IPS-18a (cell line): ENCODE results near the gene COP1.

Experiments used
- H3K27ac ChIP-seq: one replicate; pipeline ENCODE4 v1.5.1; 2013; ENCODE audit warnings: low read length
- H3K27me3 ChIP-seq: one replicate; pipeline ENCODE4 v1.6.1; 2013; ENCODE audit warnings: mild to moderate bottlenecking, low read length; ENCODE audit not compliant: control insufficient read depth, insufficient read depth
- H3K36me3 ChIP-seq: one replicate; pipeline ENCODE4 v1.6.1; 2013; ENCODE audit warnings: low read depth, low read length; ENCODE audit not compliant: control insufficient read depth
- H3K4me1 ChIP-seq: one replicate; pipeline ENCODE4 v1.6.1; 2013; ENCODE audit warnings: low read depth, low read length; ENCODE audit not compliant: control insufficient read depth
- H3K4me3 ChIP-seq: one replicate; pipeline ENCODE4 v1.5.1; 2013; ENCODE audit warnings: low read length
- H3K9ac ChIP-seq: one replicate; pipeline ENCODE4 v1.6.1; 2013; ENCODE audit warnings: mild to moderate bottlenecking, low read length, moderate library complexity
- H3K9me3 ChIP-seq: one replicate; pipeline ENCODE4 v1.6.1; 2013; ENCODE audit warnings: low read depth, low read length; ENCODE audit not compliant: control insufficient read depth

COP1 gene

GRCh38 chr1:176165573-176165972, 41.5 kb downstream of the COP1 start:
- Histone ChIP-seq H3K9ac (no peak overlapping the region), H3K9me3 (no peaks in the 10 kb centered on the region), H3K27me3 (no peaks in the 10 kb centered on the region), H3K36me3 (peaks cover 6% of the 10 kb centered on the region), H3K4me1 (no peaks in the 10 kb centered on the region), H3K4me3 (no peak overlapping the region), H3K27ac (no peak overlapping the region)

DNA sequence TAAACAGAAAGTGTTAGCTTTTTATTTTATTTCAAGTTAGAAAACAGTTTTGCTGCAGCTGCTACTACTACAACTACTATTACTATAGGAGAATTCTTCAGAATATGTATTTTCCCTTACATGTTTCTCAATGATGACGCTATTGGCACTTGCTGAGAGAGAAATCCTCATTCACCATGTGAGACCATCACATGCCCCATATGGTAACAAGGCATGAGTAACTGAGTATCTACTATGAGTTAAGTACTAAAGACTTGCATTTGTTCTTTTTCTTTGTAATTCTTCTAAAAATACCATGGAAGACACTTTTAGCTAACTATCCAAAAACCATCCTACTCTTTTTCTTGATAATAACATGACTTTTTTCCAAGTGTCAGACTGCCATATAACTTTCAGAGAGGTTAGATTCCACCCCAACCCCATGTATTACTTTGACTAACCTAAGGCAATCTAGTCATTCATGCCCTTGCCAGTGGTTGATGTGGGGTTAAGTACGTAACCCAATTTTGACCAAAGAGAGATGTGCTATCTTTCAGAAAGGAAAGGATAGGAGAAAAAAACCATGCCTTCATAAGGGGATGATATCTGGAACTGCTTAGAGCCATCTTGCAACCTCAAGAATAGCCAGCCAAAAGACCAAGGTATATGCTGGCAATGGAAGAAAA, 42.9 kb downstream of the COP1 start:
- H3K27ac ChIP-seq, result no peak overlapping the region
- H3K9ac ChIP-seq, result no peak overlapping the region
- peaks cover 1% of the 10 kb centered on the region for H3K9me3 ChIP-seq
- H3K27me3 ChIP-seq, result no peaks in the 10 kb centered on the region
- no peaks in the 10 kb centered on the region for H3K4me1 ChIP-seq
- no peak overlapping the region for H3K4me3 ChIP-seq
- no peaks in the 10 kb centered on the region for H3K36me3 ChIP-seq

- H3K9me3 ChIP-seq, result peaks cover 7% of the 10 kb centered on the region
- H3K36me3 ChIP-seq, result no peaks in the 10 kb centered on the region
- H3K4me3 ChIP-seq, result no peak overlapping the region
- H3K27me3 ChIP-seq, result no peaks in the 10 kb centered on the region
- no peak overlapping the region for H3K27ac ChIP-seq
- H3K4me1 ChIP-seq, result peaks cover 3% of the 10 kb centered on the region
- H3K9ac ChIP-seq, result no peak overlapping the region
Measured at GRCh38 chr1:176159993-176160392, 47.1 kb downstream of the COP1 start.

DNA sequence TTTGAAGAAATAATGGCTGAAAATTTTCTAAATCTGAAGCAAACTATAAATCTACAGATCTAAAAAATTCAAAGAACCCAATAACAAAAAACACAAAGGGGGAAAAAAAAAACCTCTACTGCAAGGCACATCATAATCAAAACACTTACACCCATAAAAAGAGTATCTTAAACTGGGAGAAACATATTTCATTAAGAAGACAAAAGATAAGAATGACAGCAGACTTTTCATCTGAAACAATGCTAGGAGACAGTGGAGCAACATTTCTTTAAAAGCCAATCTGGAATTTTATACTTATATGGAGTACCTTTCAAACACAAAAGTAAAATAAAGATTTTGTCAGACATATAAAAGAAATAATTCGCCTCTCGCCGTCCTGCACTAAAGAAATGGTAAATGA, 49.1 kb downstream of the COP1 start:
- Histone ChIP-seq H3K36me3 (no peaks in the 10 kb centered on the region), H3K9ac (no peak overlapping the region), H3K27me3 (no peaks in the 10 kb centered on the region), H3K4me3 (no peak overlapping the region), H3K27ac (no peak overlapping the region), H3K9me3 (peaks cover 7% of the 10 kb centered on the region), H3K4me1 (peaks cover 3% of the 10 kb centered on the region)

DNA sequence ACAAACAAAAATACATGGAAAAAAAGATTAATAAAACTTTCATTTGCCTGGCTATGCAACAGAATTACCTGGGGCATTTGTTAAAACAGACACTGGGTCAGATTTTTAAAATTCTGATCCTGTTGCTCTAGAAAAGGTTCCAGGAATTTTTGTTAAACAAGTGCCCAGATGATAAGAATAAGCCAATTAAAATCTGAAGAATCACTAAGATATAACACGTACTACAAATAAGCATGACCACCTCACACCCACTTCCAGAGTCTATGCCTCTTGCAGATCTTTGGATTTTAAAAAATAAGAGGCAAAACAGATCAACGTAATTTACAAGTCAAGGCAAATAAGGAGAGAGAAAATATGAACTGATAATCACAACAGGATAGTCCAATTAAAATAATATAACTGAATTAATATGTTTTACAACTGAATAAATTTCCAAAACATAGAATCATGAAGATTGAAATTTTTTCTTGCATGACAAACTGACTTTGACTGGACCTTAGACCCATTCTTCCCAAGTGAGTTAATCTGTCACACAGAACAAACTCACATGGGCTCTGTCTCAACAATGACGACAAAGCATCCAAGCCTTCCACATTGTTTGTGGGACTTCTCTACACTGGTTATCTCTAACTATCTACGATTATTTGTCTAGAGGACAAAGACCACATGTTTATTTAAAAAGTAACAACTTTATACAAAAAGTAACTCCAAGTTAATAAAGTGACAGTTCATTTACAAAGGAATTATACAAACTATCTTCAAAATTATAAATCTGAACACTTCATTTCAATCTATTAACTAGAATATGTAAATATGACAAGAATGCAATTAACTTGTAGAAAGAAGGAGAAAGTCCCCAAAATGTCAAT, 56.9 kb downstream of the COP1 start:
- H3K27me3 ChIP-seq, result no peaks in the 10 kb centered on the region
- no peaks in the 10 kb centered on the region for H3K4me1 ChIP-seq
- H3K9me3 ChIP-seq, result no peaks in the 10 kb centered on the region
- H3K27ac ChIP-seq, result no peak overlapping the region
- no peak overlapping the region for H3K9ac ChIP-seq
- peaks cover 2% of the 10 kb centered on the region for H3K36me3 ChIP-seq
- H3K4me3 ChIP-seq, result no peak overlapping the region

GRCh38 chr1:176144526-176144925, 62.6 kb downstream of the COP1 start:
- Histone ChIP-seq H3K9me3 (peaks cover 3% of the 10 kb centered on the region), H3K4me1 (no peaks in the 10 kb centered on the region), H3K27me3 (no peaks in the 10 kb centered on the region), H3K27ac (no peak overlapping the region), H3K36me3 (peaks cover 2% of the 10 kb centered on the region), H3K9ac (no peak overlapping the region), H3K4me3 (no peak overlapping the region)

DNA sequence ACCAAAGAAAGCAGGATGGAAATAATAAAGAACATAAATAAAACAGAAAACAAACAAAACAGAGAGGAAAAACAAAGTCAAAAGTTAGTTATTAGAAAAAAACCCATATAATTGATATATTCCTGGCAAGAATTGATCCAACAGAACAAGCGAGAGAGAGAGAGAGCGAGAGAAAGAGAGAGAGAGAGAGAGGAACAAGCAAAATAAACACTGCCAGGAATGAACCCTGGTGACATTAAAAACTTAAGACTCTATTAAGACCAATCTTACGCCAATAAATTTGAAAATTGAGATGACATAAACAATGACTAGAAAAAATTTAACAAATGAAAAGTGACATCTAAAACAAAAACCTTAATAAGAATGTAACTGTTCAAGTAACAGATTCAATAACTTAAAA, 64.1 kb downstream of the COP1 start:
- Histone ChIP-seq H3K4me1 (no peaks in the 10 kb centered on the region), H3K4me3 (no peak overlapping the region), H3K9ac (no peak overlapping the region), H3K27ac (no peak overlapping the region), H3K27me3 (no peaks in the 10 kb centered on the region), H3K36me3 (peaks cover 2% of the 10 kb centered on the region), H3K9me3 (peaks cover 3% of the 10 kb centered on the region)

DNA sequence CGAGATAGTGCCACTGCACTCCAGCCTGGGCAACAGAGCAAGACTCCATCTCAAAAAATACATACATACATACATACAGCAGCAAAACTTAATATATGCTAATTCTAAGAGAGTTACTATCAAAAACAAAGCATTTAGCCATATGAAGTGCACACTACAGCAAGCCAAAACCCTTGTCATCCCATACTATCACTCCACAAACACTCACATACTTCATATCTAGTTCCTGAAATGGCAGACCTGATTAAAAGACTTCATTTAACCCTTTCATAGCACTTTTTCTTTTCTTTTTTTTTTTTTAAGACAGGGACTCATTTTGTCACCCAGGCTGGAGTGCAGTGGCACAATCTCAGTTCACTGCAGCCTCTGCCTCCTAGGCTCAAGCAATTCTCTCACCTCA, 65.6 kb downstream of the COP1 start:
- no peak overlapping the region for H3K9ac ChIP-seq
- H3K4me3 ChIP-seq, result no peak overlapping the region
- H3K36me3 ChIP-seq, result peaks cover 2% of the 10 kb centered on the region
- H3K27me3 ChIP-seq, result no peaks in the 10 kb centered on the region
- peaks cover 3% of the 10 kb centered on the region for H3K9me3 ChIP-seq
- H3K27ac ChIP-seq, result no peak overlapping the region
- H3K4me1 ChIP-seq, result no peaks in the 10 kb centered on the region

GRCh38 chr1:176136891-176137290, 70.2 kb downstream of the COP1 start:
- no peaks in the 10 kb centered on the region for H3K9me3 ChIP-seq
- H3K27ac ChIP-seq, result no peak overlapping the region
- no peaks in the 10 kb centered on the region for H3K36me3 ChIP-seq
- H3K9ac ChIP-seq, result no peak overlapping the region
- no peaks in the 10 kb centered on the region for H3K27me3 ChIP-seq
- H3K4me3 ChIP-seq, result no peak overlapping the region
- H3K4me1 ChIP-seq, result no peaks in the 10 kb centered on the region

DNA sequence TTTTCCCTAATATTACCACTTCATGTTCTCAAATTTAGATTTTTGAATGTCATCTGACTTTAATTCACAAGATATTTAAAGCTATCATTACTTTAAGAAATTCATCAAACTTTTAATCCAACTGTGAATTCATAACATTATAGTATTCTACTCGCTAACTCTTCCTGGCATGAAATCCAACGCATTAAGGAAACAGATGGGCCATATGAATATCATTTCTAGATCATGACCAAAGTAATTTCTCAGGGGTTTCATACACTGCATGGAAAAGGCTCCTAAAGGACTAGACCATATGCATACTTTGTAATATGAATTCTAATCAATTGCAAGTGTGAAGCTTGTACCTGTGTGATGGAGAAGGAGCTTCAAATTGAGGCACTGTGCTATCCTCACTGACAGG, 72.4 kb downstream of the COP1 start:
- H3K9ac ChIP-seq, result no peak overlapping the region
- H3K27me3 ChIP-seq, result no peaks in the 10 kb centered on the region
- no peaks in the 10 kb centered on the region for H3K4me1 ChIP-seq
- H3K4me3 ChIP-seq, result no peak overlapping the region
- H3K9me3 ChIP-seq, result no peaks in the 10 kb centered on the region
- H3K27ac ChIP-seq, result no peak overlapping the region
- no peaks in the 10 kb centered on the region for H3K36me3 ChIP-seq

DNA sequence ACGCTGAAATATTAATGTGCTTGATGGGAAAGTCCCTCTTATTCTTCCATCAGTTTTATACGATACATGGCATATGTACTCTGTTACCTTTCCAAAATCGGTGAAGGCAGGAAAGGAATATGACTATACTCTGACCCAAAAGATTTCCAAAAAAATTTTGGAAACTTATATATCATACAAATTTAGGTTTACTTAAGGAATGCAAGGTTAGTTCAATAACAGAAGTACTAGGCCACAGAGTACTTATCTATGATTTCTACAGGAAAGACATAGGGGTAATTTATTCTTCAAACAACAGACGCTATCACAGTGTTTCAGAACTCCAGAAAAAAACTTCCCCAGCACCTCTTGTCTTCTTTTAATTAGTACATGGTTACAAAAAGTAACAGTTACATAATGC, 84.8 kb downstream of the COP1 start:
- H3K4me3 ChIP-seq, result no peak overlapping the region
- no peaks in the 10 kb centered on the region for H3K4me1 ChIP-seq
- H3K9ac ChIP-seq, result no peak overlapping the region
- H3K36me3 ChIP-seq, result no peaks in the 10 kb centered on the region
- no peaks in the 10 kb centered on the region for H3K27me3 ChIP-seq
- no peak overlapping the region for H3K27ac ChIP-seq
- H3K9me3 ChIP-seq, result no peaks in the 10 kb centered on the region

- H3K27me3 ChIP-seq, result no peaks in the 10 kb centered on the region
- H3K27ac ChIP-seq, result no peak overlapping the region
- no peak overlapping the region for H3K4me3 ChIP-seq
- H3K9ac ChIP-seq, result no peak overlapping the region
- H3K4me1 ChIP-seq, result no peaks in the 10 kb centered on the region
- no peaks in the 10 kb centered on the region for H3K9me3 ChIP-seq
- no peaks in the 10 kb centered on the region for H3K36me3 ChIP-seq
Measured at GRCh38 chr1:176119549-176119948, 87.5 kb downstream of the COP1 start.
